PFSK-1 (cell line): Measurements from ENCODE around the gene RGS19.

Source experiments
- FOXP2 ChIP-seq: optimal IDR thresholded peaks from 2 replicates; pipeline ENCODE3; 2011; ENCODE audit warnings: borderline replicate concordance, control low read depth, inconsistent platforms; ENCODE audit not compliant: insufficient read depth; ENCODE audit errors: extremely low read length, extremely low read depth
- POLR2AphosphoS5 ChIP-seq: IDR thresholded peaks from 2 replicates; pipeline ENCODE4 v1.6.1; 2012; ENCODE audit warnings: low read depth, mild to moderate bottlenecking, control low read depth, low read length, moderate library complexity
- REST ChIP-seq, 2 experiments: IDR thresholded peaks; 2 replicates each; pipeline versions ENCODE4 v1.6.1 to v1.8.0; 2011 to 2012; ENCODE audit warnings: low read depth in 2 of 2, low read length in 2 of 2, control low read depth in 1 of 2, inconsistent platforms in 1 of 2, mild to moderate bottlenecking in 1 of 2, moderate library complexity in 1 of 2; ENCODE audit not compliant: insufficient read depth in 1 of 2
- SIN3A ChIP-seq: IDR thresholded peaks from 2 replicates; pipeline ENCODE4 v1.6.1; 2012; ENCODE audit warnings: mild to moderate bottlenecking, low read length, moderate library complexity, borderline replicate concordance; ENCODE audit not compliant: insufficient read depth
- TAF1 ChIP-seq: IDR thresholded peaks from 2 replicates; pipeline ENCODE4 v1.6.1; 2012; ENCODE audit warnings: low read length, control low read depth, borderline replicate concordance; ENCODE audit not compliant: insufficient read depth

The RGS19 gene

GRCh38 chr20:64037498-64038213, 41.7 kb downstream of the RGS19 start:
- no peak for TF ChIP-seq SIN3A
- no peak for TF ChIP-seq FOXP2
- TF ChIP-seq TAF1: no peak
- TF ChIP-seq REST (IDR thresholded peaks at IDR 0.05; ENCODE audit: insufficient read depth in 1 of 2, low read depth in 2 of 2, low read length in 2 of 2): no peak
- TF ChIP-seq POLR2AphosphoS5: no peak

DNA sequence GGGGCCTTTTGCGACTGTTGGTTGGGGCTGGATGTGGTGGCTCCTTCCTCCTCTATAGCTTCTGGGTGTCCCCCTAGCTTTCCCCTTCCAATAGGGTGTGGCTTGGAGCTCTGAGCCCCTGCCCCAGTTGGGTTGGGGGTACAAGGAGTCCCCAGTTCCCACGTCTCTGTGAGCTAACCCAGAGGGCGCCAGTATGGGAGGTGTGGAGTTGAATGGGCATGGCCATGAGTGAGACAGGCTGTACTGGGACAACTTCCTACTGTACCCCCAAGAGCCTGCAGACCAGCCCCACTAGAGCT, 42.2 kb downstream of the RGS19 start:
- TF ChIP-seq POLR2AphosphoS5 (no peak), FOXP2 (no peak), TAF1 (no peak), SIN3A (no peak), REST (IDR thresholded peaks at IDR 0.05; ENCODE audit: insufficient read depth in 1 of 2, low read depth in 2 of 2, low read length in 2 of 2) (no peak)

- TF ChIP-seq REST (IDR thresholded peaks at IDR 0.05; ENCODE audit: insufficient read depth in 1 of 2, low read depth in 2 of 2, low read length in 2 of 2) (no peak), POLR2AphosphoS5 (no peak), FOXP2 (no peak), TAF1 (no peak), SIN3A (no peak)
These were observed 42.7 kb downstream of the RGS19 start for GRCh38 chr20:64036346-64037198.

DNA sequence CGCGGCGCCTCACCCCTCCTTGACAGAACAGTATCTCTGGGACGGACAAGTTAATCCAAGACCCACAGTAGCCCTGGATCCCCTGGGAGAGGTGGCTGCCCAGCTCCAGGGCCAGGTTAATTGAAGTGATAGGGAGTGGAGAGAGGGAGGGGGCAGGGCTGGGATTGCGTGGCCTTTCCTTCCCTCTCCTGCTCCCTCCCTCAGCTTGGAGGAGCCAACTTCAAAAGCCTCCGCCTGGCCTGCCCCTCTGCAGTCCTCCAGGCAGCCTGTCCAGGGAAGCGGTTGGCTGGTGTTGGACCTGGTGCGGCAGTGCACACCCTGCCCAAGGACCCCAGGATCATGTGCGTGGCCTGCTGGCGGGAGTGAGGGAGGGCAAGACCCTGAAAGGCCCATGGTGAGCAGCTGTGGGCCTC, 43.4 kb downstream of the RGS19 start, which contains the start of gene C20orf204:
Gene C20orf204, plus strand, starts transcription at position 250 of the 413 bp plus-strand sequence. Its CDS starts 142 bp downstream, at position 392.
- TF ChIP-seq SIN3A (no peak), REST (IDR thresholded peaks at IDR 0.05; ENCODE audit: insufficient read depth in 1 of 2, low read depth in 2 of 2, low read length in 2 of 2) (no peak), TAF1 (no peak), FOXP2 (no peak), POLR2AphosphoS5 (no peak)
